Measurements from ENCODE around the gene CD226.

- TF ChIP-seq CTCF (IDR thresholded peaks at IDR 0.05) (no peak), ZFX (IDR thresholded peaks at IDR 0.05; ENCODE audit: borderline replicate concordance) (no peak)
These were observed 58.7 kb downstream of the CD226 start for GRCh38 chr18:69889009-69889408.

All from 22Rv1 (cell line).